IMR-90 (cell line): ENCODE results near the gene MACF1. TPM values are rescaled to one million over a fixed set of nuclear protein-coding genes. Genes with fewer than 3 reads are reported as not detected.

Experiments used
- ATAC-seq: fragments of 200-7000 bp; cut with Tn5 transposase; 2 replicates; pipeline ENCODE4 v1.9.1; 2020; ENCODE audit warnings: low read depth, mild to moderate bottlenecking, moderate library complexity
- BruUV-seq: library from RNA; stranded (reverse); fragments of 400-500 nt; replicated peaks from 2 replicates; lab custom pipeline; 2021; lab: Mats Ljungman, UMichigan
- CTCF ChIA-PET: fragments of 300-600 bp; formaldehyde crosslinking; extraction: SDS; loops from one replicate; lab custom pipeline; 2021; ENCODE audit warnings: antibody characterized with exemption; lab: Yijun Ruan, JAX
- POLR2A ChIA-PET: fragments of 300-600 bp; sonication (Branson Sonifier 250); formaldehyde crosslinking; loops from one replicate; lab custom pipeline; 2022; ENCODE audit warnings: antibody characterized with exemption; ENCODE audit not compliant: unreplicated experiment; lab: Charles Lee
- DNase-seq: peaks from one replicate; pipeline ENCODE4 v3.0.0; 2013
- H2AFZ ChIP-seq: replicated peaks from 2 replicates; pipeline ENCODE3; 2013; ENCODE audit warnings: low read length, mild to moderate bottlenecking; ENCODE audit not compliant: poor library complexity
- H2AK5ac ChIP-seq: 2 replicates; pipeline ENCODE4 v1.6.1; 2013; ENCODE audit warnings: low read depth, low read length, inconsistent platforms
- H2AK9ac ChIP-seq: replicated peaks from 2 replicates; pipeline ENCODE3; 2013; ENCODE audit warnings: mild to moderate bottlenecking, low read depth, low read length, moderate library complexity; ENCODE audit not compliant: poor library complexity
- H2BK120ac ChIP-seq: 2 replicates; pipeline ENCODE4 v1.6.1; 2013; ENCODE audit warnings: low read depth, low read length, inconsistent platforms
- H2BK15ac ChIP-seq: 3 replicates; pipeline ENCODE4 v1.6.1; 2013; ENCODE audit warnings: low read depth, low read length, inconsistent platforms
- H2BK20ac ChIP-seq: 2 replicates; pipeline ENCODE4 v1.6.1; 2013; ENCODE audit warnings: low read depth, mild to moderate bottlenecking, inconsistent platforms, low read length, moderate library complexity
- H2BK5ac ChIP-seq: 2 replicates; pipeline ENCODE4 v1.6.1; 2013; ENCODE audit warnings: mild to moderate bottlenecking, low read depth, low read length, inconsistent platforms; ENCODE audit not compliant: poor library complexity, severe bottlenecking
- H3K14ac ChIP-seq: replicated peaks from 2 replicates; pipeline ENCODE4 v1.6.1; 2013; ENCODE audit warnings: low read depth, low read length, inconsistent platforms
- H3K18ac ChIP-seq: 2 replicates; pipeline ENCODE4 v1.6.1; 2013; ENCODE audit warnings: low read depth, low read length, control low read depth
- H3K23ac ChIP-seq: 2 replicates; pipeline ENCODE4 v1.6.1; 2013; ENCODE audit warnings: low read depth, low read length, inconsistent platforms
- H3K27ac ChIP-seq: 2 replicates; pipeline ENCODE4 v1.5.1; 2013; ENCODE audit warnings: mild to moderate bottlenecking, control low read depth, low read length; ENCODE audit not compliant: insufficient read depth
- H3K27me3 ChIP-seq: 2 replicates; pipeline ENCODE4 v1.6.1; 2013; ENCODE audit warnings: low read length; ENCODE audit not compliant: control insufficient read depth, insufficient read depth
- H3K36me3 ChIP-seq: 2 replicates; pipeline ENCODE4 v1.6.1; 2013; ENCODE audit warnings: low read length, mixed read lengths; ENCODE audit not compliant: control insufficient read depth, insufficient read depth
- H3K4ac ChIP-seq: 2 replicates; pipeline ENCODE4 v1.6.1; 2013; ENCODE audit warnings: low read depth, low read length, inconsistent platforms
- H3K4me1 ChIP-seq: 2 replicates; pipeline ENCODE4 v1.6.1; 2013; ENCODE audit warnings: low read length, mixed read lengths; ENCODE audit not compliant: control insufficient read depth, insufficient read depth
- H3K4me2 ChIP-seq: 2 replicates; pipeline ENCODE4 v1.6.1; 2013; ENCODE audit warnings: low read depth, mild to moderate bottlenecking, control low read depth, low read length, moderate library complexity
- H3K4me3 ChIP-seq: 2 replicates; pipeline ENCODE4 v1.5.1; 2013; ENCODE audit warnings: low read depth, mild to moderate bottlenecking, control low read depth, low read length, moderate library complexity; ENCODE audit not compliant: insufficient read depth
- H3K56ac ChIP-seq: 2 replicates; pipeline ENCODE4 v1.6.1; 2013; ENCODE audit warnings: low read length, inconsistent platforms; ENCODE audit not compliant: insufficient read depth; ENCODE audit errors: extremely low read depth
- H3K79me1 ChIP-seq, 2 experiments: 2 replicates each; pipeline ENCODE4 v1.6.1; 2013; ENCODE audit warnings: low read length in 2 of 2, inconsistent platforms in 1 of 2, low read depth in 1 of 2
- H3K9ac ChIP-seq: 2 replicates; pipeline ENCODE4 v1.6.1; 2013; ENCODE audit warnings: low read depth, low read length, control low read depth
- H3K9me1 ChIP-seq: 2 replicates; pipeline ENCODE4 v1.6.1; 2013; ENCODE audit warnings: low read length, inconsistent platforms; ENCODE audit not compliant: insufficient read depth
- H3K9me3 ChIP-seq: 2 replicates; pipeline ENCODE4 v1.6.1; 2013; ENCODE audit warnings: low read length; ENCODE audit not compliant: control insufficient read depth, insufficient read depth
- H4K20me1 ChIP-seq: 2 replicates; pipeline ENCODE4 v1.6.1; 2013; ENCODE audit warnings: low read length, inconsistent platforms; ENCODE audit not compliant: insufficient read depth
- H4K5ac ChIP-seq: 2 replicates; pipeline ENCODE4 v1.6.1; 2013; ENCODE audit warnings: mild to moderate bottlenecking, low read depth, low read length, control low read depth
- H4K8ac ChIP-seq, 2 experiments: 2 replicates each; pipeline ENCODE4 v1.6.1; 2013; ENCODE audit warnings: low read depth in 2 of 2, low read length in 2 of 2, control low read depth in 1 of 2, inconsistent platforms in 1 of 2
- H4K91ac ChIP-seq: 2 replicates; pipeline ENCODE4 v1.6.1; 2013; ENCODE audit warnings: low read depth, low read length, inconsistent platforms; ENCODE audit not compliant: insufficient read depth
- MAFK ChIP-seq: IDR thresholded peaks from 2 replicates; pipeline ENCODE4 v1.6.1; 2012; ENCODE audit warnings: low read depth, low read length, improper control_type of control experiment
- MAZ ChIP-seq: IDR thresholded peaks from 2 replicates; pipeline ENCODE4 v1.6.1; 2012; ENCODE audit warnings: low read depth, mild to moderate bottlenecking, low read length, improper control_type of control experiment, moderate library complexity, borderline replicate concordance
- WGBS, 2 experiments: methylation state at CpG; one replicate each; pipeline versions ENCODE4 v1.1.5 to v1.1.7; 2013; ENCODE audit warnings: missing lambda C conversion rate in 2 of 2; ENCODE audit not compliant: insufficient read length in 1 of 2; ENCODE audit errors: extremely low coverage in 2 of 2; 5-methylcytosine and 5-hydroxymethylcytosine counted together
- dilution Hi-C: fragments of 300-500 bp; cut with HindIII; formaldehyde crosslinking; loops from one replicate; pipeline ENCODE4 v1.14.3; 2018; ENCODE audit warnings: low sequenced_read_pairs; ENCODE audit not compliant: unreplicated experiment
- in situ Hi-C: fragments of 300-500 bp; cut with MboI; formaldehyde crosslinking; loops from 3 replicates; pipeline ENCODE4 v1.14.3; 2019; ENCODE audit warnings: low sequenced_read_pairs, inconsistent platforms, mixed read lengths
- intact Hi-C: fragments of 100-400 bp; cut with micrococcal nuclease; formaldehyde crosslinking; loops from 2 replicates; pipeline ENCODE4 v1.10.0; 2022
- polyA plus RNA-seq, 3 experiments: library from polyadenylated mRNA; depleted of rRNA; stranded (reverse); fragments of >200 nt; gene quantifications; 2 replicates each; pipeline ENCODE4 v1.2.3, GENCODE V29; 2012; ENCODE audit warnings: low replicate concordance in 1 of 3
- total RNA-seq: library from RNA; depleted of rRNA; stranded (reverse); fragments of >200 nt; gene quantifications from 2 replicates; pipeline ENCODE4 v1.2.3, GENCODE V29; 2012

MACF1 gene
- total and polyA plus RNA-seq, 2 of the 4 experiments (the other 2 are of a cell fraction): 67.6 to 369 TPM

GRCh38 chr1:39268112-39268581 lies 63.7 kb downstream of the MACF1 start:
- peak overlapping the region; percentile 61; the same call in 1 of the 2 replicates for H3K23ac ChIP-seq
- H3K4me2 ChIP-seq: peak overlapping the region; percentile 89
- no peak overlapping the region; the same call in 1 of the 2 replicates for H2AK5ac ChIP-seq
- H4K5ac ChIP-seq: no peak overlapping the region; the same call in 1 of the 2 replicates
- H3K9me3 ChIP-seq: no peaks in the 10 kb centered on the region
- ATAC-seq: peak; percentile 83
- H3K14ac ChIP-seq: peak overlapping the region; percentile 79
- peaks cover 31% of the 10 kb centered on the region for H3K9me1 ChIP-seq
- intact Hi-C loops: no loop called here
- no TSS peak for BruUV-seq
- in situ Hi-C loops: no loop called here
- no peaks in the 10 kb centered on the region for H3K27me3 ChIP-seq
- TF ChIP-seq MAFK (no peak), MAZ (peak; percentile 23; the same call in 1 of the 2 replicates)
- peak overlapping the region in 1 of 2 experiments; percentile 73; a peak in 2 of 4 replicates for H4K8ac ChIP-seq
- H2BK120ac ChIP-seq: peak overlapping the region; percentile 28
- H3K4me3 ChIP-seq: peak overlapping the region; percentile 23; the same call in 1 of the 2 replicates
- peak overlapping the region; percentile 68 for H3K27ac ChIP-seq
- DNase-seq: peak; percentile 90
- peaks cover 5% of the 10 kb centered on the region for H3K36me3 ChIP-seq
- ChIA-PET POLR2A (interaction anchor here (0.7 kb wide), 1 partner anchor 444 kb away, joined by 4 read pairs; no protein-coding TSS in a partner anchor), CTCF (interaction anchor here (0.5 to 1.9 kb wide), 3 partner anchors 9 to 76 kb away, joined by 4 to 8 read pairs (median 5); no protein-coding TSS in a partner anchor)
- H3K79me1 ChIP-seq: peaks cover 39 to 83% of the 10 kb centered on the region in 2 experiments
- H3K4ac ChIP-seq: peak overlapping the region; percentile 39
- H2AFZ ChIP-seq: peak overlapping the region; percentile 15
- H2AK9ac ChIP-seq: no peak overlapping the region
- H3K18ac ChIP-seq: peak overlapping the region; percentile 18; the same call in 1 of the 2 replicates
- H3K9ac ChIP-seq: peak overlapping the region; percentile 52
- H2BK20ac ChIP-seq: no peak overlapping the region
- H2BK5ac ChIP-seq: peak overlapping the region; percentile 35
- H4K20me1 ChIP-seq: peaks cover 77% of the 10 kb centered on the region
- H2BK15ac ChIP-seq: no peak overlapping the region
- H3K4me1 ChIP-seq: peaks cover 19% of the 10 kb centered on the region
- dilution Hi-C loops: no loop called here
- 0% methylated on average over 1 of the region's 8 CpGs; no CpG with 5 or more reads in 1 of the 2 experiments for WGBS, 2 experiments
- H4K91ac ChIP-seq: peak overlapping the region; percentile 39
- no peak overlapping the region for H3K56ac ChIP-seq
